HepG2 (cell line): ENCODE data around the gene RAB23. TPM values are rescaled to one million over a fixed set of nuclear protein-coding genes. Genes with fewer than 3 reads are reported as not detected.

Source experiments
- AHR ChIP-seq: IDR thresholded peaks from 2 replicates; pipeline ENCODE4 v1.6.1; 2018; ENCODE audit warnings: missing genetic modification reagents, missing compliant biosample characterization
- CCDC6 ChIP-seq: sonication (generic); formaldehyde crosslinking; IDR thresholded peaks from 2 replicates; pipeline ENCODE4 v1.8.1; 2022; ENCODE audit warnings: mild to moderate bottlenecking, missing genetic modification reagents, moderate library complexity
- NCOR1 ChIP-seq: fragments of 200-600 bp; sonication (generic); IDR thresholded peaks from 2 replicates; pipeline ENCODE4 v1.7.0; 2017; ENCODE audit warnings: antibody characterized with exemption, low read length, borderline replicate concordance
- NFIB ChIP-seq: sonication (generic); formaldehyde crosslinking; IDR thresholded peaks from 2 replicates; pipeline ENCODE4 v1.9.0; 2021; ENCODE audit warnings: missing genetic modification reagents, mild to moderate bottlenecking, borderline replicate concordance
- SRSF4 ChIP-seq: fragments of 200-400 bp; formaldehyde crosslinking; IDR thresholded peaks from one replicate; pipeline ENCODE4 v1.6.1; 2018; ENCODE audit warnings: mild to moderate bottlenecking, low read depth, low read length, moderate library complexity; ENCODE audit not compliant: poor library complexity, severe bottlenecking
- ZBTB1 ChIP-seq: sonication (generic); formaldehyde crosslinking; IDR thresholded peaks from 2 replicates; pipeline ENCODE4 v1.4.0; 2020; ENCODE audit warnings: missing genetic modification reagents, borderline replicate concordance
- ZNF121 ChIP-seq: sonication (generic); formaldehyde crosslinking; IDR thresholded peaks from 2 replicates; pipeline ENCODE4 v1.5.0; 2020; ENCODE audit warnings: mild to moderate bottlenecking, missing genetic modification reagents
- ZNF253 ChIP-seq: sonication (generic); formaldehyde crosslinking; IDR thresholded peaks from 2 replicates; pipeline ENCODE4 v1.8.0; 2022; ENCODE audit warnings: mild to moderate bottlenecking, missing genetic modification reagents, borderline replicate concordance
- ZNF589 ChIP-seq: sonication (generic); formaldehyde crosslinking; conservative IDR thresholded peaks from 2 replicates; pipeline ENCODE4 v1.8.0; 2022; ENCODE audit warnings: mild to moderate bottlenecking, moderate library complexity, missing genetic modification reagents
- ZNF7 ChIP-seq: IDR thresholded peaks from 2 replicates; pipeline ENCODE4 v1.6.1; 2016; ENCODE audit warnings: missing biosample characterization, missing genetic modification reagents
- ZNF782 ChIP-seq: sonication (generic); formaldehyde crosslinking; IDR thresholded peaks from 2 replicates; pipeline ENCODE4 v1.4.0; 2020; ENCODE audit warnings: missing genetic modification reagents, mild to moderate bottlenecking, borderline replicate concordance
- ZNF891 ChIP-seq: sonication (generic); formaldehyde crosslinking; IDR thresholded peaks from 2 replicates; pipeline ENCODE4 v1.5.0; 2020; ENCODE audit warnings: mild to moderate bottlenecking, missing genetic modification reagents
- polyA plus RNA-seq, 8 experiments: library from polyadenylated mRNA; depleted of rRNA in 3 of 8; stranded (reverse) in 7 of 8; unstranded in 1 of 8; fragments of >200 nt; fragmentation: Illumina TruSeq in 4 of 8; extraction: Trizol in 4 of 8; gene quantifications; 2 replicates each; pipeline versions ENCODE4 v1.2.1 to v1.2.3, GENCODE V29; 2011 to 2016; ENCODE audit warnings: low read depth in 4 of 8, missing spikeins in 1 of 8, mixed read lengths in 1 of 8; ENCODE audit not compliant: insufficient read depth in 1 of 8
- total RNA-seq, 5 experiments: library from RNA; depleted of rRNA; stranded (reverse); fragments of >200 nt; fragmentation: Illumina TruSeq; extraction: Trizol; gene quantifications; 2 replicates each; pipeline ENCODE4 v1.2.3, GENCODE V29; 2016; ENCODE audit warnings: low read depth in 1 of 5
- TF ChIP-seq, protein P1 (sequence below): sonication (generic); formaldehyde crosslinking; IDR thresholded peaks from 2 replicates; pipeline ENCODE4 v1.5.0; 2020; ENCODE audit warnings: mild to moderate bottlenecking, missing genetic modification reagents, borderline replicate concordance
- TF ChIP-seq, protein P2 (sequence below): sonication (generic); formaldehyde crosslinking; conservative IDR thresholded peaks from 2 replicates; pipeline ENCODE4 v1.8.1; 2023; ENCODE audit warnings: missing genetic modification reagents
- TF ChIP-seq, protein P3 (sequence below): sonication (generic); formaldehyde crosslinking; IDR thresholded peaks from 2 replicates; pipeline ENCODE4 v1.8.1; 2023; ENCODE audit warnings: missing genetic modification reagents, mild to moderate bottlenecking, borderline replicate concordance
- TF ChIP-seq, protein P4 (sequence below): sonication (generic); formaldehyde crosslinking; IDR thresholded peaks from 2 replicates; pipeline ENCODE4 v1.4.0; 2020; ENCODE audit warnings: missing genetic modification reagents
- TF ChIP-seq, protein P5 (sequence below): sonication (generic); formaldehyde crosslinking; conservative IDR thresholded peaks from 2 replicates; pipeline ENCODE4 v1.8.0; 2022; ENCODE audit warnings: missing genetic modification reagents

The RAB23 gene
- total and polyA plus RNA-seq, 2 of the 13 experiments (the other 11 are each of a cell fraction or from before 2014, with no cell fraction given): 5.5 to 16.4 TPM

DNA sequence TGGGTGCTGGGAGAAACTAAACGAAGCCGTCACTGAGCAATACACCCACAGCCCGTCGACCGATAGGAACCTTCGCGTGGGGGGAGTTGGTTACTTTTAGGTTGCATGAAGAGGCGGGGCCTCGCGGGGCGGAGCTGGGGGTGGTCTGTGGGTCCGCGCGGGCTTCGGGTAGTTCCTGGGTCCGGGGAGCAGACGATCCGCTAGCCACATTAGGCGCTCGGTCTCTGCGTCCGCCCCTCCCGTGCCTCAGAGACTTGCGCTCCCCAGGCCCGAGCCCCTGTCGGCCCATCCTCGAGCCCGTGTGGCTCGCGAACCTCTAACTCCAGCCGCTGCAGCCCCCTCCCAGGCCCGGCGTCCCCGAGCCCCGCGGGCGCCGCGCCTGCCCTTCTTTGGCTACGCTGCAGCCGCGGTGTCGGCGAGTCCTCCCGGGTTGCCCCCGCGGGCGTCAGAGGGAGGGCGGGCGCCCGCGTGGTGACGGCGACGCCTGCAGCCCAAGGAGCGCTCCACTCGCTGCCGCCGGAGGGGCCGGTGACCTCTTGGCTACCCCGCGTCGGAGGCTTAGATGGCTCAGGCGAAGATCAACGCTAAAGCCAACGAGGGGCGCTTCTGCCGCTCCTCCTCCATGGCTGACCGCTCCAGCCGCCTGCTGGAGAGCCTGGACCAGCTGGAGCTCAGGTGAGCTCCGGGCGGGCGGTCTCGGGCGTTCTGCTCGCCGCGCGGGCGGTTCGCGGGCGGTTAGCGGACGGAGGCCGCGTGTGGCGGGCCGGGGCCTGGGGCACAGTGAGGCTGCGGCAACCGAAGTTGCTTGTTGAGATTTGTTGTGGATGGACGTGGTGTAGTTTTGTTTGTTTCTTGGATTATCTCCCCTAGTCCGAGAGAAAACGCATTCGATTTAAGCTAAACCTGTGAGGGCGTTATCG, 49.7 kb downstream of the RAB23 start, which contains the start of gene BAG2 (continued):
- TF ChIP-seq, protein P1, sequence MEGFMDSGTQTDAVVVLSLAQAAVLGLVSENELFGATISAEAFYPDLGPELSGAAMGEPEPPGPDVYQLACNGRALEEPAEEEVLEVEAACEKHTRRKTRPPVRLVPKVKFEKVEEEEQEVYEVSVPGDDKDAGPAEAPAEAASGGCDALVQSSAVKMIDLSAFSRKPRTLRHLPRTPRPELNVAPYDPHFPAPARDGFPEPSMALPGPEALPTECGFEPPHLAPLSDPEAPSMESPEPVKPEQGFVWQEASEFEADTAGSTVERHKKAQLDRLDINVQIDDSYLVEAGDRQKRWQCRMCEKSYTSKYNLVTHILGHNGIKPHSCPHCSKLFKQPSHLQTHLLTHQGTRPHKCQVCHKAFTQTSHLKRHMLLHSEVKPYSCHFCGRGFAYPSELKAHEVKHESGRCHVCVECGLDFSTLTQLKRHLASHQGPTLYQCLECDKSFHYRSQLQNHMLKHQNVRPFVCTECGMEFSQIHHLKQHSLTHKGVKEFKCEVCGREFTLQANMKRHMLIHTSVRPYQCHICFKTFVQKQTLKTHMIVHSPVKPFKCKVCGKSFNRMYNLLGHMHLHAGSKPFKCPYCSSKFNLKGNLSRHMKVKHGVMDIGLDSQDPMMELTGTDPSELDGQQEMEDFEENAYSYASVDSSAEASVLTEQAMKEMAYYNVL (CRISPR knock-in tag): peak; percentile 89
- TF ChIP-seq, protein P2, sequence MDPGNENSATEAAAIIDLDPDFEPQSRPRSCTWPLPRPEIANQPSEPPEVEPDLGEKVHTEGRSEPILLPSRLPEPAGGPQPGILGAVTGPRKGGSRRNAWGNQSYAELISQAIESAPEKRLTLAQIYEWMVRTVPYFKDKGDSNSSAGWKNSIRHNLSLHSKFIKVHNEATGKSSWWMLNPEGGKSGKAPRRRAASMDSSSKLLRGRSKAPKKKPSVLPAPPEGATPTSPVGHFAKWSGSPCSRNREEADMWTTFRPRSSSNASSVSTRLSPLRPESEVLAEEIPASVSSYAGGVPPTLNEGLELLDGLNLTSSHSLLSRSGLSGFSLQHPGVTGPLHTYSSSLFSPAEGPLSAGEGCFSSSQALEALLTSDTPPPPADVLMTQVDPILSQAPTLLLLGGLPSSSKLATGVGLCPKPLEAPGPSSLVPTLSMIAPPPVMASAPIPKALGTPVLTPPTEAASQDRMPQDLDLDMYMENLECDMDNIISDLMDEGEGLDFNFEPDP (CRISPR knock-in tag): 0 out of 2 replicates have a peak, but pooled peaks have one; percentile 49
- no peak for TF ChIP-seq NFIB (CRISPR knock-in tag)
- TF ChIP-seq ZNF121 (CRISPR knock-in tag): peak; percentile 75
- peak; percentile 52 for TF ChIP-seq SRSF4
- no peak for TF ChIP-seq ZNF7 (CRISPR knock-in tag)
- TF ChIP-seq ZBTB1 (CRISPR knock-in tag): no peak
- TF ChIP-seq CCDC6 (CRISPR knock-in tag): peak; percentile 18; the same call in 1 of the 2 replicates
- TF ChIP-seq, protein P3, sequence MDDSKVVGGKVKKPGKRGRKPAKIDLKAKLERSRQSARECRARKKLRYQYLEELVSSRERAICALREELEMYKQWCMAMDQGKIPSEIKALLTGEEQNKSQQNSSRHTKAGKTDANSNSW (CRISPR knock-in tag): peak; percentile 81
- TF ChIP-seq NCOR1: peak; percentile 52; the same call in 1 of the 2 replicates
- TF ChIP-seq, protein P4, sequence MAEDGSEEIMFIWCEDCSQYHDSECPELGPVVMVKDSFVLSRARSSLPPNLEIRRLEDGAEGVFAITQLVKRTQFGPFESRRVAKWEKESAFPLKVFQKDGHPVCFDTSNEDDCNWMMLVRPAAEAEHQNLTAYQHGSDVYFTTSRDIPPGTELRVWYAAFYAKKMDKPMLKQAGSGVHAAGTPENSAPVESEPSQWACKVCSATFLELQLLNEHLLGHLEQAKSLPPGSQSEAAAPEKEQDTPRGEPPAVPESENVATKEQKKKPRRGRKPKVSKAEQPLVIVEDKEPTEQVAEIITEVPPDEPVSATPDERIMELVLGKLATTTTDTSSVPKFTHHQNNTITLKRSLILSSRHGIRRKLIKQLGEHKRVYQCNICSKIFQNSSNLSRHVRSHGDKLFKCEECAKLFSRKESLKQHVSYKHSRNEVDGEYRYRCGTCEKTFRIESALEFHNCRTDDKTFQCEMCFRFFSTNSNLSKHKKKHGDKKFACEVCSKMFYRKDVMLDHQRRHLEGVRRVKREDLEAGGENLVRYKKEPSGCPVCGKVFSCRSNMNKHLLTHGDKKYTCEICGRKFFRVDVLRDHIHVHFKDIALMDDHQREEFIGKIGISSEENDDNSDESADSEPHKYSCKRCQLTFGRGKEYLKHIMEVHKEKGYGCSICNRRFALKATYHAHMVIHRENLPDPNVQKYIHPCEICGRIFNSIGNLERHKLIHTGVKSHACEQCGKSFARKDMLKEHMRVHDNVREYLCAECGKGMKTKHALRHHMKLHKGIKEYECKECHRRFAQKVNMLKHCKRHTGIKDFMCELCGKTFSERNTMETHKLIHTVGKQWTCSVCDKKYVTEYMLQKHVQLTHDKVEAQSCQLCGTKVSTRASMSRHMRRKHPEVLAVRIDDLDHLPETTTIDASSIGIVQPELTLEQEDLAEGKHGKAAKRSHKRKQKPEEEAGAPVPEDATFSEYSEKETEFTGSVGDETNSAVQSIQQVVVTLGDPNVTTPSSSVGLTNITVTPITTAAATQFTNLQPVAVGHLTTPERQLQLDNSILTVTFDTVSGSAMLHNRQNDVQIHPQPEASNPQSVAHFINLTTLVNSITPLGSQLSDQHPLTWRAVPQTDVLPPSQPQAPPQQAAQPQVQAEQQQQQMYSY (CRISPR knock-in tag): peak; percentile 73
- TF ChIP-seq, protein P5, sequence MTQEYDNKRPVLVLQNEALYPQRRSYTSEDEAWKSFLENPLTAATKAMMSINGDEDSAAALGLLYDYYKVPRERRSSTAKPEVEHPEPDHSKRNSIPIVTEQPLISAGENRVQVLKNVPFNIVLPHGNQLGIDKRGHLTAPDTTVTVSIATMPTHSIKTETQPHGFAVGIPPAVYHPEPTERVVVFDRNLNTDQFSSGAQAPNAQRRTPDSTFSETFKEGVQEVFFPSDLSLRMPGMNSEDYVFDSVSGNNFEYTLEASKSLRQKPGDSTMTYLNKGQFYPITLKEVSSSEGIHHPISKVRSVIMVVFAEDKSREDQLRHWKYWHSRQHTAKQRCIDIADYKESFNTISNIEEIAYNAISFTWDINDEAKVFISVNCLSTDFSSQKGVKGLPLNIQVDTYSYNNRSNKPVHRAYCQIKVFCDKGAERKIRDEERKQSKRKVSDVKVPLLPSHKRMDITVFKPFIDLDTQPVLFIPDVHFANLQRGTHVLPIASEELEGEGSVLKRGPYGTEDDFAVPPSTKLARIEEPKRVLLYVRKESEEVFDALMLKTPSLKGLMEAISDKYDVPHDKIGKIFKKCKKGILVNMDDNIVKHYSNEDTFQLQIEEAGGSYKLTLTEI: no peak
- no peak; the same call in none of the 2 replicates for TF ChIP-seq ZNF253 (CRISPR knock-in tag)
- peak; percentile 93 for TF ChIP-seq ZNF891 (CRISPR knock-in tag)
- peak; percentile 86 for TF ChIP-seq ZNF589 (CRISPR knock-in tag)
- peak; percentile 87; the same call in 1 of the 2 replicates for TF ChIP-seq AHR (CRISPR knock-in tag)
- no peak; the same call in 1 of the 2 replicates for TF ChIP-seq ZNF782 (CRISPR knock-in tag)
